SH-SY5Y (cell line): Measurements from ENCODE around the gene ADRB2.

Experiments used
- GATA2 ChIP-seq: IDR thresholded peaks from 2 replicates; pipeline ENCODE4 v1.6.1; 2011; ENCODE audit warnings: mild to moderate bottlenecking, low read depth, low read length
- GATA3 ChIP-seq: IDR thresholded peaks from 2 replicates; pipeline ENCODE4 v1.6.1; 2011; ENCODE audit warnings: low read depth, mild to moderate bottlenecking, low read length, moderate library complexity

DNA sequence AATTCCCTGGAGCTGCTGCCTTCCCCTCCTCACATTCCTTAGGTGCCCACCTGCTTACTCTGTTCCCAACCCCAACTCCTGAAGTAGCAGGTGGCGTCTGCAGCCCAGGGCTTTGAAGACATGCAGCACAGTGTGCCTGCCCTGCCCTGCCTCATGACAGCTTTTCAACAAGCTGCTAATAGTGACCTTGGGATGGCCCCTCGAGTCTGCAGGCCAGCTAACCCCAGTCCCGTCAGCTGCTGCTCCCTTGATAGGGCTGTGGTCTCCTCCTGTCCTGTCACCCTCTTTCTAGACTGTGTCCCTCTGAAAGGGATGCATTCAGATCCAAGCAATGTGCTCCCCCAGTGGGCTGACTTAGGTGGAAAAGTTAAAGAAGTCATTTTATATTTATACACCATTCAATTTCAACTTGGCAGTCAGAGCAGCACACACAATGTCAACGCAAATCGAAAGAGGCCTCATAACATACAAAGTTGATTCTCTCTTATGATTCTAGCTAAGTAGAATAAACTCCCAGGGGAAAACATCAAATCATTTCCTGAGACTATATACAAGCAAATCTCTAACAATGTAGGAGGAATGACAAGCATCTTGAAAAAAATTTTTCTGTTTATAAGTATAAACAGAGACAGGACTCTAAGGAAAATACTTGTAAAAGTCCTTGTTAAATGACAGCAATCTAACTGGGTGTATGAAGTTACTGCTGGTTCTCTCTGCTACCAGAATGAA is 37.9 kb downstream of the ADRB2 start:
- TF ChIP-seq GATA2 (no peak), GATA3 (no peak)
